SK-N-MC (cell line): ENCODE results near the gene ZNF521.

Experiments
- EZH2 ChIP-seq: fragments of 200-600 bp; sonication (generic); IDR thresholded peaks from one replicate; pipeline ENCODE4 v1.6.1; 2017; ENCODE audit warnings: antibody characterized with exemption
- FOXP2 ChIP-seq: optimal IDR thresholded peaks from 2 replicates; pipeline ENCODE3; 2011; ENCODE audit warnings: mild to moderate bottlenecking, moderate library complexity; ENCODE audit not compliant: insufficient read depth; ENCODE audit errors: extremely low read length, control extremely low read depth

GRCh38 chr18:25033747-25034471 lies 318.1 kb downstream of the ZNF521 start:
- no peak for TF ChIP-seq FOXP2
- no peak for TF ChIP-seq EZH2
